ENCODE data around the gene STK33.

STK33 gene

GRCh38 chr11:8615291-8616032 is 21.4 kb upstream of the STK33 start:
- TF ChIP-seq, protein P1, sequence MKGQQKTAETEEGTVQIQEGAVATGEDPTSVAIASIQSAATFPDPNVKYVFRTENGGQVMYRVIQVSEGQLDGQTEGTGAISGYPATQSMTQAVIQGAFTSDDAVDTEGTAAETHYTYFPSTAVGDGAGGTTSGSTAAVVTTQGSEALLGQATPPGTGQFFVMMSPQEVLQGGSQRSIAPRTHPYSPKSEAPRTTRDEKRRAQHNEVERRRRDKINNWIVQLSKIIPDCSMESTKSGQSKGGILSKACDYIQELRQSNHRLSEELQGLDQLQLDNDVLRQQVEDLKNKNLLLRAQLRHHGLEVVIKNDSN (IDR thresholded peaks at IDR 0.05) = no peak
- TF ChIP-seq TAF1 (IDR thresholded peaks at IDR 0.05; ENCODE audit: low read depth) = no peak

GRCh38 chr11:8614497-8614896 is 20.5 kb upstream of the STK33 start:
- TF ChIP-seq EP300 (IDR thresholded peaks at IDR 0.05; ENCODE audit: borderline replicate concordance) (no peak), YY1 (IDR thresholded peaks at IDR 0.05; ENCODE audit: low read depth) (no peak), CREB1 (IDR thresholded peaks at IDR 0.05; ENCODE audit: low read depth) (no peak), NFIC (IDR thresholded peaks at IDR 0.05) (no peak), EGR1 (IDR thresholded peaks at IDR 0.05) (no peak), TCF12 (IDR thresholded peaks at IDR 0.05; ENCODE audit: low read depth) (no peak), FOXM1 (IDR thresholded peaks at IDR 0.05; ENCODE audit: borderline replicate concordance, low read depth) (no peak), RAD21 (IDR thresholded peaks at IDR 0.05; ENCODE audit: low read depth) (no peak), ZBTB7A (IDR thresholded peaks at IDR 0.05; ENCODE audit: low read depth) (no peak), TAF1 (IDR thresholded peaks at IDR 0.05; ENCODE audit: low read depth) (no peak), MAX (IDR thresholded peaks at IDR 0.05) (no peak), CEBPB (IDR thresholded peaks at IDR 0.05) (no peak), TEAD4 (IDR thresholded peaks at IDR 0.05) (no peak)
- TF ChIP-seq, protein P1 (IDR thresholded peaks at IDR 0.05) = no peak
- TF ChIP-seq, protein P2, sequence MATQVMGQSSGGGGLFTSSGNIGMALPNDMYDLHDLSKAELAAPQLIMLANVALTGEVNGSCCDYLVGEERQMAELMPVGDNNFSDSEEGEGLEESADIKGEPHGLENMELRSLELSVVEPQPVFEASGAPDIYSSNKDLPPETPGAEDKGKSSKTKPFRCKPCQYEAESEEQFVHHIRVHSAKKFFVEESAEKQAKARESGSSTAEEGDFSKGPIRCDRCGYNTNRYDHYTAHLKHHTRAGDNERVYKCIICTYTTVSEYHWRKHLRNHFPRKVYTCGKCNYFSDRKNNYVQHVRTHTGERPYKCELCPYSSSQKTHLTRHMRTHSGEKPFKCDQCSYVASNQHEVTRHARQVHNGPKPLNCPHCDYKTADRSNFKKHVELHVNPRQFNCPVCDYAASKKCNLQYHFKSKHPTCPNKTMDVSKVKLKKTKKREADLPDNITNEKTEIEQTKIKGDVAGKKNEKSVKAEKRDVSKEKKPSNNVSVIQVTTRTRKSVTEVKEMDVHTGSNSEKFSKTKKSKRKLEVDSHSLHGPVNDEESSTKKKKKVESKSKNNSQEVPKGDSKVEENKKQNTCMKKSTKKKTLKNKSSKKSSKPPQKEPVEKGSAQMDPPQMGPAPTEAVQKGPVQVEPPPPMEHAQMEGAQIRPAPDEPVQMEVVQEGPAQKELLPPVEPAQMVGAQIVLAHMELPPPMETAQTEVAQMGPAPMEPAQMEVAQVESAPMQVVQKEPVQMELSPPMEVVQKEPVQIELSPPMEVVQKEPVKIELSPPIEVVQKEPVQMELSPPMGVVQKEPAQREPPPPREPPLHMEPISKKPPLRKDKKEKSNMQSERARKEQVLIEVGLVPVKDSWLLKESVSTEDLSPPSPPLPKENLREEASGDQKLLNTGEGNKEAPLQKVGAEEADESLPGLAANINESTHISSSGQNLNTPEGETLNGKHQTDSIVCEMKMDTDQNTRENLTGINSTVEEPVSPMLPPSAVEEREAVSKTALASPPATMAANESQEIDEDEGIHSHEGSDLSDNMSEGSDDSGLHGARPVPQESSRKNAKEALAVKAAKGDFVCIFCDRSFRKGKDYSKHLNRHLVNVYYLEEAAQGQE (IDR thresholded peaks at IDR 0.05; ENCODE audit: low read depth) = no peak

DNA sequence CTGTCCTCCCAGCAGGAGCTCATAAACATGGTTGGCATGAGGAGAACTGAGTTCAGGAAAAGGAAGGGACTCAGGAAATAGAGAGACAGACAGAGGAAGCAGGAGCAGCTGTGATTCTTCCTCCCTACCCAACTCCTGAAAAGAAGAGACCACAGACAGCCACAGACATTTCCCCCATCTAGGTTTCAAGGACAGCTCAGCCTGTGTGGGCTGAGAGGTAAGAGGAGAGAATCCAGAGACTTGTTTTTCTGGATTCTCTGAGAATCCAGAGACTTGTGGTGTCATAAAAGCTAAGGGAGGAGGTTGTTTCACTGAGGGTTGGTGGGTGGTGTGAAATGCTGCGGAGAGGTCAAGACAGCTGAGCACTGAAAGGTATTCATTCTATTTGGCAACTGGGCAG is 19.0 kb upstream of the STK33 start:
- TF ChIP-seq CREB1 (IDR thresholded peaks at IDR 0.05; ENCODE audit: low read depth) (no peak), TAF1 (IDR thresholded peaks at IDR 0.05; ENCODE audit: low read depth) (no peak), RAD21 (IDR thresholded peaks at IDR 0.05; ENCODE audit: low read depth) (no peak), ZBTB7A (IDR thresholded peaks at IDR 0.05; ENCODE audit: low read depth) (no peak), EP300 (IDR thresholded peaks at IDR 0.05; ENCODE audit: borderline replicate concordance) (no peak), EGR1 (IDR thresholded peaks at IDR 0.05) (no peak), NFIC (IDR thresholded peaks at IDR 0.05) (no peak), FOXM1 (IDR thresholded peaks at IDR 0.05; ENCODE audit: borderline replicate concordance, low read depth) (no peak), CEBPB (IDR thresholded peaks at IDR 0.05) (no peak), MAX (IDR thresholded peaks at IDR 0.05) (no peak), TEAD4 (IDR thresholded peaks at IDR 0.05) (no peak), YY1 (IDR thresholded peaks at IDR 0.05; ENCODE audit: low read depth) (no peak), TCF12 (IDR thresholded peaks at IDR 0.05; ENCODE audit: low read depth) (no peak)
- TF ChIP-seq, protein P2 (IDR thresholded peaks at IDR 0.05; ENCODE audit: low read depth) = no peak
- TF ChIP-seq, protein P1 (IDR thresholded peaks at IDR 0.05) = no peak

DNA sequence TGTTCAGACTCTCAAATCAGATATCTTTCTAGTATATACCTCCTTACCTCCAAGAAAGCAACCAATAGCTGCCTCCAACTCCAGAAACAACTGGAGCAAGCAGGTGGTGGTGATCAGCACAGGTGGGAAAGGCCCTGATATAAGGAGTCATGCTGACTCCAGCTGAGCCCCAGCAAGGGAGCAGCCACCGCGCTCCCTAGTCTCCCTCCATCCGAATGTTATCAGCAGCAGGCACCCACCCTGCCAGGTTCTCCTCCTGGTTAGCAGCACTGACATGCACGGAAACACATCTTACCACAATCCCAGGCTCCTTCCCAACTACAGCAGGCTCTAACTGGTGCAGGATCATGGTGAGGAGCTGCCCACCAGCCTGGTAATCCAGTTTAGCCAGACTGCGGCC is 18.5 kb upstream of the STK33 start:
- no peak for TF ChIP-seq FOXM1 (IDR thresholded peaks at IDR 0.05; ENCODE audit: borderline replicate concordance, low read depth)
- TF ChIP-seq, protein P2 (IDR thresholded peaks at IDR 0.05; ENCODE audit: low read depth) = no peak
- TF ChIP-seq CEBPB (IDR thresholded peaks at IDR 0.05) = no peak
- TF ChIP-seq TEAD4 (IDR thresholded peaks at IDR 0.05) = no peak
- no peak for TF ChIP-seq CREB1 (IDR thresholded peaks at IDR 0.05; ENCODE audit: low read depth)
- TF ChIP-seq ZBTB7A (IDR thresholded peaks at IDR 0.05; ENCODE audit: low read depth) = no peak
- no peak for TF ChIP-seq MAX (IDR thresholded peaks at IDR 0.05)
- TF ChIP-seq, protein P1 (IDR thresholded peaks at IDR 0.05) = no peak
- no peak for TF ChIP-seq NFIC (IDR thresholded peaks at IDR 0.05)
- no peak for TF ChIP-seq TAF1 (IDR thresholded peaks at IDR 0.05; ENCODE audit: low read depth)
- no peak for TF ChIP-seq RAD21 (IDR thresholded peaks at IDR 0.05; ENCODE audit: low read depth)
- TF ChIP-seq EGR1 (IDR thresholded peaks at IDR 0.05) = no peak
- no peak for TF ChIP-seq EP300 (IDR thresholded peaks at IDR 0.05; ENCODE audit: borderline replicate concordance)
- no peak for TF ChIP-seq TCF12 (IDR thresholded peaks at IDR 0.05; ENCODE audit: low read depth)
- no peak for TF ChIP-seq YY1 (IDR thresholded peaks at IDR 0.05; ENCODE audit: low read depth)

Measured in Ishikawa (cell line).